Measurements from ENCODE around the gene SLC15A2. TPM values are rescaled to one million over a fixed set of nuclear protein-coding genes. Genes with fewer than 3 reads are reported as not detected.
"Not testable (repeated sequence)": the region's sequence is repeated elsewhere in the genome, so short reads cannot be mapped to it uniquely, and the experiment has no call there.

The SLC15A2 gene
- total RNA-seq, 1 donor, result 0.18 TPM

DNA sequence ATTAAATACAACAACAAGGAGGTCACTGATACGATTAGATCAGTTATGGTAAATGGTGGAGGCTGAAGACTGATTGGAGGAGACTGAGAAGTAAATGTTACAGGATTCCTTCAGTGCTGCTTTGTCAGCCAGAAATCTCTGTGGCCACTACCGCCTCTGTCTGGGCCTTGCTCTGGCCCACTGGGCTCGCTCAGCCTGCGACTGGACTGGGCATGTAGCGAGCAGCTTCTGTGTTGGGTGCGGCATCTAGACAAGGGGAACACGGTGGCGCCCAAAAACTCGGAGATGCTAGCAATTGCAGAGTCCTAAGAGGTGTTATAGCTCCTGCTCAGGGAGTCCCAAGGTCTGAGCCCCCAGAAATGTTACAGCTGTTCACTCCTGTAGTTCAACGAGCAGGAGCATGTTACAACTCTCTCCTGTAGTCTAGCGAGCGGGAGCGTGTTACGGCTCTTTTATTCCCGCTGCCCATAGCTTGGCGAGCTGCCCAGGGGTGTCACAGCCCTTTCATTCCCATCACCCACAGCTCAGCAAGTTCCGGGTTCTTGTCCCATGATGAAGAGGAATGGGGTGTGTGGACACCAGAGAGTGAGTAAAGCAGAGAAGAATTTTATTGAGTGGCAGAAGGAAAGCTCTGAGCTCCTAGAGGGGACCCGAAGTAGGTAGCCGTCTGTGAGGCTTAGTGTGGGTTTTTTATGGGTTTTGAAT is 24.7 kb downstream of the SLC15A2 start:
- no peak for DNase-seq (ENCODE audit: low read depth)
- no peak overlapping the region for H3K4me3 ChIP-seq (ENCODE audit: low read depth, low read length)
- TF ChIP-seq, protein P1, sequence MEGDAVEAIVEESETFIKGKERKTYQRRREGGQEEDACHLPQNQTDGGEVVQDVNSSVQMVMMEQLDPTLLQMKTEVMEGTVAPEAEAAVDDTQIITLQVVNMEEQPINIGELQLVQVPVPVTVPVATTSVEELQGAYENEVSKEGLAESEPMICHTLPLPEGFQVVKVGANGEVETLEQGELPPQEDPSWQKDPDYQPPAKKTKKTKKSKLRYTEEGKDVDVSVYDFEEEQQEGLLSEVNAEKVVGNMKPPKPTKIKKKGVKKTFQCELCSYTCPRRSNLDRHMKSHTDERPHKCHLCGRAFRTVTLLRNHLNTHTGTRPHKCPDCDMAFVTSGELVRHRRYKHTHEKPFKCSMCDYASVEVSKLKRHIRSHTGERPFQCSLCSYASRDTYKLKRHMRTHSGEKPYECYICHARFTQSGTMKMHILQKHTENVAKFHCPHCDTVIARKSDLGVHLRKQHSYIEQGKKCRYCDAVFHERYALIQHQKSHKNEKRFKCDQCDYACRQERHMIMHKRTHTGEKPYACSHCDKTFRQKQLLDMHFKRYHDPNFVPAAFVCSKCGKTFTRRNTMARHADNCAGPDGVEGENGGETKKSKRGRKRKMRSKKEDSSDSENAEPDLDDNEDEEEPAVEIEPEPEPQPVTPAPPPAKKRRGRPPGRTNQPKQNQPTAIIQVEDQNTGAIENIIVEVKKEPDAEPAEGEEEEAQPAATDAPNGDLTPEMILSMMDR (IDR thresholded peaks at IDR 0.05; ENCODE audit: insufficient read depth, low read length), result no peak

DNA sequence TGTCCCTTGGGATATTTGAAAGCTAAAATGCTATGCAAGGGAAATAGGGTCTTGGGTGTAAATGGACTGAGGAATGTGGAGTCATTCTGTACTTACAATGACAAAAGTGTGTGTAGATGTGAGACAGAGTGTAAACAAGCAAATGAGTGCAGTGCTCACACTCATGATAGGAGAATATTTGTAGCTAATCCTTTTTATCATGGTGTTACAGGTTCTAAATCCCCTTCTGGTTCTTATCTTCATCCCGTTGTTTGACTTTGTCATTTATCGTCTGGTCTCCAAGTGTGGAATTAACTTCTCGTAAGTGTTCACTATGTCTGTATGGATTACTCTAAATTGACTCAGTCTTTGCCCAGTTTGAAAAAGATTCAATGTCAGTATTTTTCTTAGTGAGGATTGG is 30.5 kb downstream of the SLC15A2 start:
- TF ChIP-seq, protein P1 (IDR thresholded peaks at IDR 0.05; ENCODE audit: insufficient read depth, low read length), result no peak
- DNase-seq (ENCODE audit: low read depth), result no peak
- no peak overlapping the region for H3K4me3 ChIP-seq (ENCODE audit: low read depth, low read length)

- DNase-seq (ENCODE audit: low read depth), result no peak
- H3K4me3 ChIP-seq (ENCODE audit: low read depth, low read length), result no peak overlapping the region
- TF ChIP-seq, protein P1 (IDR thresholded peaks at IDR 0.05; ENCODE audit: insufficient read depth, low read length), result no peak
These were observed 32.2 kb downstream of the SLC15A2 start for GRCh38 chr3:121926380-121926779.

GRCh38 chr3:121938141-121938855 is 44.1 kb downstream of the SLC15A2 start:
- not testable (repeated sequence) for H3K4me3 ChIP-seq (ENCODE audit: low read depth, low read length); DNase-seq (ENCODE audit: low read depth)

DNA sequence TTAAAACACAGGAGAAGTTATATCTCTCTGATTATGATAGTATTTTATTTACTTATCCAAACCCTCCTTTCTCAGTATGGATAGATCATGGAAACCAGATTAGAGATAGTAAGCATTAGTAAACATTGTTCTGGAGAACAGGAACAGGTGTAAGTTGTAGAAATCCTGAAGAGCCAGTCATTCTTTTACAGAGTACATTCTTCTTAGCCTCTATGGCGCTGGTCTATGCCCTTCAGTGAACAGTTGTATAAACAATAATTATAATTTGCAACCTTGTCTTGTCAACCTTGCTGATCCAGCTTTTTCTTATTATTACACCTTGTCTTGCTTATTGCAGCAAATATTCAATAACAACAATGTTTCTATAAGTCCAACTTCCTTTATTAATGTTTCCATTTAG is 47.4 kb downstream of the SLC15A2 start:
- no peak overlapping the region for H3K4me3 ChIP-seq (ENCODE audit: low read depth, low read length)
- TF ChIP-seq, protein P1 (IDR thresholded peaks at IDR 0.05; ENCODE audit: insufficient read depth, low read length), result no peak
- no peak for DNase-seq (ENCODE audit: low read depth)

GRCh38 chr3:121942116-121942786 is 48.0 kb downstream of the SLC15A2 start:
- no peak for DNase-seq (ENCODE audit: low read depth)
- H3K4me3 ChIP-seq (ENCODE audit: low read depth, low read length), result no peak overlapping the region
- TF ChIP-seq, protein P1 (IDR thresholded peaks at IDR 0.05; ENCODE audit: insufficient read depth, low read length), result no peak

DNA sequence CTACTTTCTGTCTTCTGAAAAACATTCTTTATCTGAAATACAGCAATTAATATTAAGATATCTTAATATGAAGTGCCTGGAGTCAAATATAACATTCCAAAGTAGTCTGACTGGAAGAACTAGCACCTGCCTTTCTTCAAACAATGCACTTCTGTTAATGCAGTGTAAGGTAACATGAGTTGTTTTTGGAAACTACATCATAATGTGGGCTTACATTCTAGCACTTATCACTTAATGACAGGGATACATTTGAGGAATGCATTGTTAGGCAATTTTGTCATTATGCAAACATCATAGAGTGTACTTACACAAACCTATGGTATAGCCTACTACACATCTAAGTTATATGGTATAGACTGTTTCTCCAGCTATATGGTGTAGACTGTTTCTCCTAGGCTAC is 49.2 kb downstream of the SLC15A2 start:
- H3K4me3 ChIP-seq (ENCODE audit: low read depth, low read length), result no peak overlapping the region
- DNase-seq (ENCODE audit: low read depth), result no peak
- TF ChIP-seq, protein P1 (IDR thresholded peaks at IDR 0.05; ENCODE audit: insufficient read depth, low read length), result no peak
